ENCODE measurements around the gene NGEF.

The NGEF gene

DNA sequence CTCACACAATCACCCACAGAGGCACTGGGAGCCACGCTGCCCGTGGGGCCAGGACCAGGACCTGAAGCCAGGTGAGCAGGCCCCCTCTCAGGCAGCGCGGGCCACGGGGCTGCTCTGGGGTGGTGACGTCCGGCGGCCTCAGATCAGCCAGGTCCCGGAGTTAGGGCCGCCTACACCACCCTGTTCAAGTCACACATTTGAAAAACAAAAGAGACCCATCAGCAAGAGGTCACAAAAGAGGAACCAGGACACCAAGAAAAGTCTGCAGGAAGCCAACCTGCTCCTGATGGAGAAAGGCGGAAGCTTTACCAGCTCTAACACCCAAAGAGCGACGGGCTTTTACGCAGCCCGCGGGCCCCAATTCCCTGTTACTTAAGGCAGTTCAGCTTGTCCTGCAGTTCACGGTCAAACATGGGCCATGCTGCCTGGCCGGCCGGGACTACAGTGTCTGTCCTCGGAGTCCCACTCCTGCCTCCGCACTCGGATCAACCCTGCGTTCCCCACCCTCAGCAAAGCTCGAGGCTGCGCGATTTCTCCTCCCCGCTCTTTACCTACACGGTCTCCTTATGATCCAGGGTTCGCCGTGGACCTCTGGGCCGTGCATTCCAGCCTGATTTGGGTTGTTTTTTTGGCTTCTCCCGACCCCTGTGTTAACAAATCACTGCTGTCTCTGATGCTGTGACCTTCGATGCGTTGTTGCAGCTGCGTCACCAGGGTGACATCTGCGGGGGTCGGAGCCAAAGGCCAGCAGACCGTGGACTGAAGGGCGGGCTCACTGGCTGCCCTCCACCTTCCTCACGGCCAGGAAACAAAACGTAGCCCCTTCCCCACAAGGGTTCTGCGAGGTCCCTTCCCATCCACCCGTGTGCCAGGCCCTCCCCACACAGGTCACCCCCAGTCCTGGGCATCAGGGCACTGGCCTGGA is 112.0 kb downstream of the NGEF start:
- no peak for DNase-seq (ENCODE audit: low read depth, low spot score)

DNA sequence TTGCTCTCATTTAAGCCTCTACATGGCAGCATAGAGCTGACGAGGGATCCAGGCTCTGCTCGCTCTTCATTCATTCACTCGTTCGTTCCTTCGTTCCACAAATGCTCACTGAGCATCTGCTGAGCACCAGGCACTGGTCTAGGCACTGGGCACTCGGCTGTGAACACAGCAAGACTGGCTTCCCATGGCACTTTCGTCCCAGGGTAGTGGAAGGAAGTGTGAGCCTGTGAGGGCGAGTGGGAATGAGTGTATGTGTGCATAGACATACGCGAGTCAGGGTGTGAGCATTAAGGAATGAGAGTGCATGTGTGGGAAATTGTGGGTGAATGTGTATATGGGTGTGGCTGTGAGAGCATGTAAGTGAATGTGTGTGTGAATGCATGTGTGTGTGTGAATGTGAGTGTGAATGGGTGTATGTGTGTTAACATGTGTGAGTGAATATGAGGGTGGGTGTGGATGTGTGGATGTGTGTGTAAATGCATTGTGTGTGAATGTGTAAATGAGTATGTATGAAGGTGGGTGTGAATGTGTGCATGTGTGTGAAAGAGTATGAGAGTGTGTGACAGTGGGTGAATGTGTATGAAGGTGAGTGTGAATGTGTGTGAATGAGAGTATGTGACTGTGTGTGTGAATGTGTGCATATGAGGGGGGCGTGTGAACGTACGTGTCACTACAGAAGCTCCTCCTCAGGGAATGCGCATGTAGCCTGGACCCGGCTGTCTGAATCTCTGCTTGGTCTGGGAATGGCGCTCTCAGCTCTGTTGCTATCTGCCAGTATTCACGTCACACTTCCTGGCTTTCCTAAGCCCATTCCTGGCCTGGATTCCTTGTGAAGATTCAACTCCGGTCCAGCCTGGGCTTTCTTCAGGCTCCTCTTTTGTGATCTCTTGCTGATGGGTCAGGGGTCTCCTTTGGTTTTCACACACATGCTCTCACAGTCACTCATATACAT is 114.2 kb downstream of the NGEF start:
- DNase-seq (ENCODE audit: low read depth, low spot score) = no peak

DNA sequence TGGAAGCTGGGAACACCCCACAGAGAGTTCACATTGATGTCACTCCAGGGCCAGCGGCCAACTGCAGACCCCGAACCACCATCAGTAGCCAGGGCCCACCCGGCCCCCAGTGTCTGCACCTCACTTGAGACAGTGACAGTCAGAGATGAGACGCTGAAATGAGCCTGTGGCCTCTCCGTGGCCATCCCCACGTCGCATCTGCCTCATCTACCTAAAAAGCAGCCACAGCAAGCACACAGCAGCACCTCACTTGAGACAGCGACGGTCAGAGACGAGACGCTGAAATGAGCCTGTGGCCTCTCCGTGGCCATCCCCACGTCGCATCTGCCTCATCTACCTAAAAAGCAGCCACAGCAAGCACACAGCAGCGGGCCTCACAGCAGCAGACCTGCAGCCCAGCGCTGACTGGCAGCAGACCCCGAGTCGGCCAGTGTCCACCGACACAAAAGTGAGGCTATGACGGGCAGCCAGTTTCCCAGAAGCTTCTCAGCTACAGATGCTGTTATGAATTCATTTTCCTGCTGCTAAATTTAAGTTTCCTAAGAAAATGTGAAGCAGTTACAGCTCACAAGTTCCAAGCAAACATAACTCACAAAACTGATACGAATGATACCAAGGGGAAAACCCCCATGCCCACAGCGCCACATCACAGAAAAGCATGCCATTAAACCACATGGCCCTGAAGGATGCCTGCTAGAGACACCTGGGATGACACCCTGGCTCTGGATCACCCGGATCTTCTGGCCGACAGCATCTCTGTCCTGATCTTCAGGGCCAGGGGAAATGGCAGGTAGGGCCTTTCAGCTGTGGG is 115.3 kb downstream of the NGEF start:
- no peak for DNase-seq (ENCODE audit: low read depth, low spot score)

DNA sequence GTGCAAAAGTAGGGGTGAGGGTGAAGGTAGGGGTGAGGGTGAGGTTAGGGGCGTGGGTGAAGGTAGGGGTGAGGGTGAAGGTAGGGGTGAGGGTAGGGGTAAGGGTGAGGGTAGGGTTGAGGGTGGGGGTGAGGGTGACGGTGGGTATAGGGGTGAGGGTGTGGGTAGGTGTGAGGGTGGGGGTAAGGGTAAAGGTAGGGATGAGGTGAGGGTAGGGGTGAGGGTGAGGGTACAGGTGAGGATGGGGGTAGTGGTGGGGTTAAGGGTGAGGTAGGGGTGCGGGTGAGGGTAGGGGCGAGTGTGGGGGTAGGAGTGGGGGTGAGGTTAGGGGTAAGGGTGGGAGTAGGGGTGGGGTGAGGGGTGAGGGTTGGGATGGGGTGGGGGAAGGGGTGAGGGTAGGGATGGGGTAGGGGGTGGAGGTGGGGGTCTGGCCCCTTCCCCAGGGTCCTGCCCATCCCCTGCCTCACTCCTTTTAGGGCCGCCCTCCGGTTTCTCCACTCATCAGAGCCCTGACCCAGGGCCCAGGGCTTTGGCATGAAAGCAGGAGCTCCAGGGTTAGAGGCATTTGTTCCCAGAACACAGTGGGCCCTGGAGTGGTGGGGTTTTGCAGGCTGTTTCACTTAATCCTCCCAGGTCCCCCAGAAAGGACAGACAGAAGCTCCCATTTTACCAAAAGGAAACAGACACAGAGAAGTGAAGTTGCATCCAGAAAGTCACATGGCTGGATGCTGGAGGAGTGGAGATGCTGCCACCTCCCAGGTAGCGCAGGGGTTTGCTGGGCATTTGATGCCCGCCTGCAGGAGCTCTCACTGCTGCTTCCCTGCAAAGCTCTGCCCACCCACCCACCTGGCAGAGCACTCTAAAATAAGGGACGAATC is 116.1 kb downstream of the NGEF start:
- no peak for DNase-seq (ENCODE audit: low read depth, low spot score)

DNA sequence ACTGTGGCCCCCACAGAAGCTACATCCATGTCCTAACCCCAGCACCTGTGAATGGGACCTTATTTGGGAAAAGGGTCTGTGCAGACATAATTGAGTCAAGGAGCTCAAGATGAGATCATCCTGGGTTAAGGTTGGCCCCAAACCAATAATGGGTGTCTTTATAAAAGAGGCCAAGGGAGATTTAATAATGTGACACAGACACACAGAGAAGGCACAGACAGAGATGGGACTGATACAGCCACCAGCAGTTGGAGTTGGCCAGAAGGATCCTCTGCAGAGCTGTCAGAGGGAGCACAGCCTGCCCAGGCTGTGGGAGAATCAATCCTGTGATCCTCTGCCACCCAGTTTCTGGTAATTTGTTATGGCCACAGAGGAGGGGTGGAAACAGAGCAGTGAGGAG is 116.9 kb downstream of the NGEF start:
- DNase-seq (ENCODE audit: low read depth, low spot score) = no peak

DNA sequence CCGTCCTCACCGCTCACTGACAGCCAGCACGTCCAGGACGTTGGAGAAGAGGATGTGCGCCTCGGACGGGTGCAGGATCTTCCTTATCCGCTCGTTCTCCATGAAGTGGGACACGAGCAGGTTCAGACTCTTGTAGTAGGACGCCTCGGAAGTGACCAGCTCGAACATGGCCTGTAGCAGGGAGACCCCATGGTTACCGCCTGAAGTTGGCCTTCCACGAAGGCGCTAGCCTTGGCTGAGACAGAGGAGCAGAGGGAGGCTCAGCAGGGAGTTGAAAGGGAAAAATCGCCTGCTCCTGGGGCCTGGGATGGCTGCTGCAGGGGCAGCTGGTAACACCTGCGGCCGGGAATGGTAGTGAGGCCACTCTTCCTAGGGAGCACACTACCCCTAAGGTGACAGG is 118.3 kb downstream of the NGEF start:
- no peak for DNase-seq (ENCODE audit: low read depth, low spot score)

DNA sequence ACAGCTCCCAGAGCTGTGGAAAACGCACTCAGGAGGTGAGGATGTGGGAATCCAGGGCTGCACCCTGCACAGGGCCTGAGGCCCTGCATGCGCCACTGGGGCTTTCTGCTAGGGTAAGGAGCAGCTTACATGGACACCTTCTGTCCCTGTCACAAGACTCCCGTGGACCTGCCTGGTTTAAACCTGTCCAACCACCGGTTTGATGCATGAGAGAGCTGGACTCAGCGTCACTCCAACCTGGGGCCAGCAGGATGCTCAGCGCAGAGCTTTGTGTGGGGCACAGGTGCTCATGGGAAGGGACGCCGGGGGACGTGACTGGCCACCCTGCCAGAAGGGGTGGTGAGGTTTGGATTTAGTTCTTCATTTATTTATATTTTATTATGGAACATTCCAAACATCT is 118.8 kb downstream of the NGEF start:
- no peak for DNase-seq (ENCODE audit: low read depth, low spot score)

DNA sequence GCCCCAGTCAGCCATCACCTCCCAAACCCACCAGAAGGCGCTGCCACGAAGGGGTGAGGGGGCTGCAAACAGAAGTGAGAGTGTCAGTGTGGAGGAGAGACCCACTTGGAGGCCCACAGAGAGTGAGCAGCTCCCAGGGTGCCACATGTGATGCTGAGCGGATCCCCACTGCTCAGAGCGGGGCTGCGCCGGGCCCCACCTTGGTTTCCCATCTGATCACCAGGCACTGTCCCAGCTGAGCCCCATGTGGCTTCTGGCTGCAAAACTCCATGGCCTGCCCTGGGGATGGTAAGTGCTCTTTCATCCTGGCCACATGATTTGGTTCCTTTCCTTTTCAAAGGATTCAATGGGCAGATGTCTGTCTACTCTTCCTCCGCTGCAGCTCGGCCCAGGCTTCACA is 119.2 kb downstream of the NGEF start:
- DNase-seq (ENCODE audit: low read depth, low spot score) = no peak

DNA sequence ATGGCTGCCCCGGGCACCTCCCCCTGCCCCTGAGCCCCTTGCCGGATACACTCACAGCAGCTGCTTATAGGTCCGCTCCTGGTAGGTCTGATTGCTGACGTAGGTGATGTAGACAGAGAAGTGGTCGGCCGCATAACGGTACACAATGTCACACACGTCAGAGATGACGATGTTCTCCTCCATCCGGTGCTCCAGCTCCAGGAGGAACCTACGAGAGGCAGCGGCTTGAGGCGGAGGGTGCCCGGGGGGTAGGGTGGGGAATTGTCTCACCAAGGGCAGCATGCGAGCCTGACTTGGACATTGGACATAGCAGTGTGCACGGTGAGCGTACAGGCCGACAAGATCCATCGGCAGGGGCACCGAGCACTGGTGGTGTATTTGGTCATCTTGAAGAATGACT is 120.2 kb downstream of the NGEF start:
- no peak for DNase-seq (ENCODE audit: low read depth, low spot score)

DNA sequence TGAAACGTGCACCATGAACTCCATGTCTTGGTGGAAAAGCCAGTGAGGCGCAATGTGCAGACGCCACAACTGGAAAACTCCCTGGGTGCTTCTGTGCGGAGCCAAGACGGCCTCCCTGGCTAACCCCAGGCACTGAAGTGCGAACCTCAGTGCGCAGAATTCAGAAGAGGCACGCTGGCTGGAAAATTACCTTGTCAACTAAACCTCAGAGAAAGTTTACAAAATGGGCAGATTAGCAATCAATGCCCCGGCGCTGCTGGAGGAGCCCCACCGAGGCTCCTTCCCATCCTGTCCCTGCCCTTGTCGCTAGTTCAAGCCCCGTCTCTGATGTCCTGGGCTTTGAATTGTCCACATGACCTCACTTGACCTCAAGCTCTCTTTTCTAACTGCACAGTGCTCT is 120.8 kb downstream of the NGEF start:
- no peak for DNase-seq (ENCODE audit: low read depth, low spot score)

DNA sequence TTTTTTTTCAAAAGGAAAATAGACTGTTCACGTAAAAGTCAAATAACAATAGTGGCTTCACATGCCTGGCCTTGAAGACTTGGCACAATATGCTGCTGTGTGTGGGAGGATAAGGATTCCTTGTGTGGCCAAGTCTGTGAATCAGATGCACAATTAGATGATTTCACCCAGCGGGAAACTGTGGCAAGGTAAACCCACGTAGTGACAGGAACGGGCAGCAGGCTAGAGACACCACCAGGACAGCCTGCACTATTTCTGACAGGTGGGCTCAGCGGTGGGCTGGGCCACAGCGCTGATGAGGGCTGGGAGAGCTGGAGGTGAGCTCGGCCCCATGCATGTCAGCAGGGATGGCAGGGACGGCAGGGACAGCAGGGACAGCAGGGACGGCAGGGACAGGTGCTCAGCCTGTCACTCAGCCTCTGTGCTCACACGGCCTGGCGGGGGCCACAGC is 121.4 kb downstream of the NGEF start:
- DNase-seq (ENCODE audit: low read depth, low spot score) = no peak

DNA sequence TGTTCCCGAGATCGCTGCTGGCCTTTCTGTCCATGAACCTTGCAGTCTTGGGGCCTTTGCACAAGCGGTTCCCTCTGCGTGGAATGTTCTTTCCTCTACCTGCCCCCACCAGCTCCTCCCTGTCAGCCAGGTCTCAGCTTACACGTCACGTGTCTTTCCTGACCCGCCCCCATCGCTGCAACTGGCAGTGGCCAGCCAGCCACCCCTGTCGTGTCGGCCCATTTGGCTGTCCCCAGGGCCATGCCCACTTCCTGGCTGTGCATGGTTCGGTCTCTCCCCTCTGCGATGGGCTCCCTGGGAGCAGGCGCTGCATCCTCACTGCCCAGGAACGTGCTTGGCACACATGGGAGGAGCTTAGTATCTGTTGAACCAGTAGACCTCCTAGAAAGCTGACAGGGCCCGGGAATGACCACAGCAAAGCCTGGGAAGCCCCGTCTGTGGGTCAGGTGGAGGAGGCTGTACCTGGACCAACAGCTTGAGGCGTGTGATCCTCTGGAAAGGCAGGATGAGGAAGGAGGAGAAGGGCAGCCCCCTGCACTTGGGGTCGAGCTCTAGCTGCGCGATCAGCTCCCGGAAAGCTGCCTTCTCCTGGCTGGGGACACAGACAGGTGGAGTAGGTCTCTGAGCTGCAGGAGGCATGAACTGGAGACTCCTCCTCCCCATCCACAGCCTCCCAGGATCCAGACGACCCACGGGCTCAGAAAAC is 122.0 kb downstream of the NGEF start:
- no peak for DNase-seq (ENCODE audit: low read depth, low spot score)

DNA sequence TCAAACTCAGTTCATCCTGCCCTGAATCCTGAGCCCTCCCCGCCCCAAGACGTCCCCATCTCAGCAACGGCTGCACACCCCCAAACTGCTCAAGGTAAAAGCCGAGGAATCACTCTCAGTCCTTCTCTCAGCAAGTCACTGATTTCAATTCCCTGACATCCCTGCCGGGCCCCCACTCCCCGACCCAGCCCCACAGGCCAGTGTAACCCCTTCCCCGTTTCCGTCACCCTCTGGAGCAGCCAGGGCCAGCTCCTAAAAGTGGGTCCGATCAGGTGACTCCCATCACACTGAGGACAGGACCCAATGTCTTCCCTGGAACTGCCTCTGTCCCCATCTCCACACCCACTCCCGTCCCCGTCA is 122.5 kb downstream of the NGEF start:
- no peak for DNase-seq (ENCODE audit: low read depth, low spot score)

DNA sequence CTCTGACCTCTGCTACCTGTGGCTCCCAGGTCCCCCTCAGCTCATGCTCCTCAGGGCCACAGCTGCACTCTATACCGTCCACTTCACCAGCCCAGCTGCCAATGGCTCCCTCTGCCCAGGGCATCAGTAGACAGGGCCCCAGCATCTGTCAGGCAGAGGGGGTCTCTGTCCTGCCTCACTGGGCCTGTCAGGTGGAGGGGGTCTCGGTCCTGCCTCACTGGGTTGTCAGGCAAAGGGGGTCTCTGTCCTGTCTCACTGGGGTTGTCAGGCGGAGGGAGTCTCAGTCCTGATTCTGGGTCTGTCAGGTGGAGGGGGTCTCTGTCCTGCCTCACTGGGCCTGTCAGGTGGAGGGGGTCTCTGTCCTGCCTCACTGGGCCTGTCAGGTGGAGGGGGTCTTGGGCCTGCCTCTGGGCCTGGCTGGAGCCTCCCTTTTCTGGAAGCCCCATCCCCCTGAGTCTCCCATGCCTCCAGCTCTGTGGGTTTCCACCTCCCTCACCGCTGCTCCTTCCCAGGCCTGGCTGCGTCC is 123.1 kb downstream of the NGEF start:
- no peak for DNase-seq (ENCODE audit: low read depth, low spot score)

DNA sequence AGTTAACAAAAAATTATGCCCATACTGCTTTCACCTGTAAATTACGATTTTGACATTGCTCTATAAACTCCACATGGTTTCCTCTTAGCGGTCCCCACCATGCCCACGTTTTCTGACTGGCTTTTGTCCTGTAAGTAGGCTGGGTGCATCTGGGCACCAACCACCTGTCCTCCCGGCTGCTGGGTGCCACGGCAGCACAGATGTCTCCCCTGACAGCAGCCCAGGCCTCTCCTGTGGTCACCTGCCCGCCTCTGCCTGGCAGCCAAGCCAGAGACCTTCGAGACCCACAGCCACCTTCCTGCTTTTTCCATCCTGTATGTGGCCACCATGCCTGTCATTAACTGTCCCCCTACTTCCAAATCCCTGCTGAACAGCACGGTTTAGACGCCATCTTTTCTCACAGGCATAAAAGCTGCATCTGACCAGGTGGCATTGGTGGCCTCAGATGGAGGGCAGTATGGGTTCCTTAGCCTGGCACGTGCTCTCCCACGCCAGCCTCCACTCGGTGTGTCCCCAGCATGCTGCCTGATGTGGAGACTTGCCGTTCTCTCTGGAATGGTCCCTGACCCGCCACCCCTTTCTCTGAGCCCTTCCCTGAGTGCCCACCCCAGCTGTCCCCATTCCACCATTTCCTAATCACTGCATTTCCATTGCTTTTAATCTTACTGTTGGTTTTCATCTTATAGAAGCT is 124.1 kb downstream of the NGEF start:
- DNase-seq (ENCODE audit: low read depth, low spot score) = no peak

DNA sequence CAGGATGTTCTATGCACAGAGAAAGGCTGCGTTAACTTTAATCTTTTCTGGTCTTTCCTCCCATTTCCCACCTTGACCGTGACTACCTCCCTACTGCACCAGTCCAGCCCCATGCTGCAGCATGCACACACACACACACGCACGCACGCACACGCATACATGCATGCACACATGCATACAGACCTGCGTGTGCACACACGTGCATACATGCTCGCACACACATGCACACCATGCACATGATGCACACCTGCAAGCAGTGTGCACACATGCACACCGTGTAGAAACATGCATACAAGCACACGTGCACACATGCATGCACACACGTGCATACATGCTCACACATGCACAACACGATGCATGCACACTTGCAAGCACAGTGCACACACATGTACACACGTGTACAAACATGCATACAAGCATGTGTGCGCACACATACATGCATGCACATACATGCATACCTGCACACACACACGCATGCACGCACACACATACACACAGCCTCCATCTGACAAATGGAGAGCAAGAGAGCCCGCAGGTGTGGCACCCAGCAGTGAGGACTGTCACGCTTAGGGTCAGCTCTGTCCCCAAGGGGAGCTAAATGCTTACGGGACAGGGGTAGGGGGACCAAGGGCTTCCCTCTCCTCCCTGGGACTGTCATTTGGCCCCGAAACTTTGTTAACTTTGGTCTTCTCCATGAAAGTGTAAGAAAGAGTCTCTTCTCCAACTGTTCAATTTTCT is 124.8 kb downstream of the NGEF start:
- DNase-seq (ENCODE audit: low read depth, low spot score) = no peak

DNA sequence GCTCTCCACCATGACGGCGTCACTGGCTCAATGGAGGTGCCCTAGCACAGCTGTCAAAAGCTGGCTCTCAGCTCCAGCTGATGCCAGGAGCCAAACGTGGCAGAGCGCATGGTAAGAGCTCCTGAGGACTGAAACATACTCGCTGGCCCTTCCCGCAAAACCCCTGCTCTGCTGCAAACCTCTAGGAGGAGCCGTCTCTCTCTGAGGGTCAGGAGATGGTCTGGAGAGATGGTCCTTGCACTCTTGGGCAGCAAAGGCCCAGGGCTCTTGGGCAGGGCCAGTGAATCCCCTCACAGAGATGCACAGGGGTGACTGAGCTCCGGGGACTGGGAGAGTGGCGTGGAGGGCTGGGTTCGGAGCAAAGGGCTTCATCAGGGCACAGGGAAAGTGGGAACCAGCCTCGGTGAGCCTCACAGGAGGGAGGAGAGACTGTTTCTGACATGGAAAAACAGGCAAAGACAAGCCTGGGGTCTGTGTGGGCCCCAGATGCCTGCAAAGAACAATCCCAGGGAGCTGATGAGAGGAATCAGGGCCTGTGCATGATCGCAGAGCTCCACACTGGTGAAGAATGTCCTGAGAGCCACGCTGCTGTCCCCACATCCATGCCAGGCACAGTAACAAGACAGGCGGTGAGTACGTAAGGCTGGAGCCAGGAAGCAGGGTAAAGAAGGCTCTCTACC is 125.7 kb downstream of the NGEF start:
- no peak for DNase-seq (ENCODE audit: low read depth, low spot score)

DNA sequence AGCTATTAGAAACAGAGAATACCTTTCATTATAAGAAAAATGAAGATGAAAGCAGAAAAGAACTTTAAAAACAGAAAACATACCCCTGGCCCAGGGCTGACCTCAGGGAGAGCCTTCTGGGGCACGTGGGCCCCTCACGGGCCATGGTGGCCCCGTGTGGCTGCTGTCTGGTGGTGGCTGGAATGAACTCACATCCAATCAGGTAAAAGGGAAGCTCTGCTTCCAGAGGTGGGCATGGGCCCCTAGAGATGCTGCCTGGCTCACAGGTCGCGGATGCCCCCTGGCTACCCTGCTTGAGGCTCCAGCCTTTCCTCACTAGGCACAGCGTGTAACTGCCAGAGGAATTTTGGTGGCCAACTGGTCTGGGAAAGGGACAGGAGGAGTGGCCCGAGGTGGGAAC is 126.4 kb downstream of the NGEF start:
- DNase-seq (ENCODE audit: low read depth, low spot score) = no peak
